DND-41 (cell line): Measurements from ENCODE around the gene EML1.

Source experiments
- EZH2 ChIP-seq: IDR thresholded peaks from 3 replicates; pipeline ENCODE4 v1.6.1; 2012; ENCODE audit warnings: borderline replicate concordance, low read depth, mild to moderate bottlenecking, moderate library complexity, low read length, inconsistent platforms; ENCODE audit not compliant: severe bottlenecking
- TF ChIP-seq, protein P1 (sequence below): IDR thresholded peaks from 2 replicates; pipeline ENCODE4 v1.5.1; 2012; ENCODE audit warnings: borderline replicate concordance, low read length, moderate library complexity, mild to moderate bottlenecking; ENCODE audit not compliant: poor library complexity, severe bottlenecking; ENCODE audit errors: extremely low read depth

DNA sequence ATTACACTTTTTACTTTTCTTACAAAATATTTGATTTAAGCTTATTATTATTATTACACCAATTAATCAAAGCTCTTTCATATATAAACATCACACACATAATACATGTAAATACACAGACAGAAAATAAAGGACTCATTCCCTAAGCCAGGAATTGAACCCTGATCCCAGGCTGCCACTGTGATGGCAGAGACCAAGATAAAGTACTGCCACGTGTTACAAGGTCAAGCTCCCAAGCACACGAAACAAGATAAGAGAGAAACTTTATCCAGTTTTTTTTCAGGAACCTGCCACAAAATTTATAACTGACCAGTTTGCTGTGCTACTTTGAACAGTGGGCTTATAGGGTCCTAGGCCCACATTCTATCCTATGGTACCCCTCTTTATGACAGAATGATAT lies 111.3 kb downstream of the EML1 start:
- TF ChIP-seq EZH2 = no peak
- TF ChIP-seq, protein P1, sequence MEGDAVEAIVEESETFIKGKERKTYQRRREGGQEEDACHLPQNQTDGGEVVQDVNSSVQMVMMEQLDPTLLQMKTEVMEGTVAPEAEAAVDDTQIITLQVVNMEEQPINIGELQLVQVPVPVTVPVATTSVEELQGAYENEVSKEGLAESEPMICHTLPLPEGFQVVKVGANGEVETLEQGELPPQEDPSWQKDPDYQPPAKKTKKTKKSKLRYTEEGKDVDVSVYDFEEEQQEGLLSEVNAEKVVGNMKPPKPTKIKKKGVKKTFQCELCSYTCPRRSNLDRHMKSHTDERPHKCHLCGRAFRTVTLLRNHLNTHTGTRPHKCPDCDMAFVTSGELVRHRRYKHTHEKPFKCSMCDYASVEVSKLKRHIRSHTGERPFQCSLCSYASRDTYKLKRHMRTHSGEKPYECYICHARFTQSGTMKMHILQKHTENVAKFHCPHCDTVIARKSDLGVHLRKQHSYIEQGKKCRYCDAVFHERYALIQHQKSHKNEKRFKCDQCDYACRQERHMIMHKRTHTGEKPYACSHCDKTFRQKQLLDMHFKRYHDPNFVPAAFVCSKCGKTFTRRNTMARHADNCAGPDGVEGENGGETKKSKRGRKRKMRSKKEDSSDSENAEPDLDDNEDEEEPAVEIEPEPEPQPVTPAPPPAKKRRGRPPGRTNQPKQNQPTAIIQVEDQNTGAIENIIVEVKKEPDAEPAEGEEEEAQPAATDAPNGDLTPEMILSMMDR = no peak
